Osteocyte (in vitro differentiated cells): ENCODE results near the gene PLEKHJ1. TPM values are rescaled to one million over a fixed set of nuclear protein-coding genes. Genes with fewer than 3 reads are reported as not detected.

ENCODE experiments used
- DNase-seq: peaks from one replicate; pipeline ENCODE4 v3.0.0; 2021; ENCODE audit warnings: mixed read lengths; ENCODE audit not compliant: unreplicated experiment; ENCODE audit errors: extremely low spot score
- H3K27ac Mint-ChIP-seq: one replicate; pipeline ENCODE4 v1.8.0; 2021; ENCODE audit warnings: mild to moderate bottlenecking, mixed read lengths; ENCODE audit not compliant: unreplicated experiment
- H3K27me3 Mint-ChIP-seq: one replicate; pipeline ENCODE4 v1.8.0; 2021; ENCODE audit warnings: mixed read lengths; ENCODE audit not compliant: unreplicated experiment
- H3K36me3 Mint-ChIP-seq: one replicate; pipeline ENCODE4 v1.8.0; 2021; ENCODE audit warnings: mixed read lengths; ENCODE audit not compliant: unreplicated experiment
- H3K4me1 Mint-ChIP-seq: one replicate; pipeline ENCODE4 v1.8.0; 2021; ENCODE audit warnings: mixed read lengths; ENCODE audit not compliant: unreplicated experiment
- H3K4me3 Mint-ChIP-seq: one replicate; pipeline ENCODE4 v1.8.0; 2021; ENCODE audit warnings: mild to moderate bottlenecking, moderate library complexity, mixed read lengths; ENCODE audit not compliant: unreplicated experiment
- H3K9me3 Mint-ChIP-seq: one replicate; pipeline ENCODE4 v1.8.0; 2021; ENCODE audit warnings: mixed read lengths; ENCODE audit not compliant: unreplicated experiment
- total RNA-seq: library from RNA; stranded (reverse); gene quantifications from 2 replicates; pipeline ENCODE4 v1.2.1, GENCODE V29; 2021
- TF ChIP-seq, protein P1 (sequence below): fragments of 200-600 bp; sonication (generic); IDR thresholded peaks from 2 replicates; pipeline ENCODE4 v1.5.0; 2021; ENCODE audit warnings: antibody characterized with exemption, mild to moderate bottlenecking, moderate library complexity

PLEKHJ1 gene
- total RNA-seq, 1 donor from 2014 or later = 40.7 TPM

DNA sequence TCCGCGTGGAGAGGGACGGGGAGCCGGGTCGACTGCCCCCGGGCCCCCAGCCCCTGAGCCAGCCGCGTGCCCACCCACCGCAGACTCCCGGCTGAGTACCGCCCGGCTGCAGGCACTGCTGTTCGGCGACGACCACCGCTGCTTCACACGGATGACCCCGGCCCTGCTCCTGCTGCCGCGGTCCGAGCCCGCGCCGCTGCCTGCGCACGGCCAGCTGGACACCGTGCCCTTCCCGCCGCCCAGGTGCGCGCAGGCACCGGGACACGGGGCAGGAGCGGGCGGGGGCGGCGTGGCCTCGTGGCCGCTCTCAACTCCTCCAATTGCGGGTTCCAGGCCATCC, 14.6 kb upstream of the PLEKHJ1 start:
- Mint-ChIP-seq H3K4me1 (peaks cover 7% of the 10 kb centered on the region), H3K9me3 (no peaks in the 10 kb centered on the region), H3K27ac (no peak overlapping the region), H3K4me3 (no peak overlapping the region), H3K36me3 (peaks cover 2% of the 10 kb centered on the region), H3K27me3 (no peaks in the 10 kb centered on the region)
- TF ChIP-seq, protein P1, sequence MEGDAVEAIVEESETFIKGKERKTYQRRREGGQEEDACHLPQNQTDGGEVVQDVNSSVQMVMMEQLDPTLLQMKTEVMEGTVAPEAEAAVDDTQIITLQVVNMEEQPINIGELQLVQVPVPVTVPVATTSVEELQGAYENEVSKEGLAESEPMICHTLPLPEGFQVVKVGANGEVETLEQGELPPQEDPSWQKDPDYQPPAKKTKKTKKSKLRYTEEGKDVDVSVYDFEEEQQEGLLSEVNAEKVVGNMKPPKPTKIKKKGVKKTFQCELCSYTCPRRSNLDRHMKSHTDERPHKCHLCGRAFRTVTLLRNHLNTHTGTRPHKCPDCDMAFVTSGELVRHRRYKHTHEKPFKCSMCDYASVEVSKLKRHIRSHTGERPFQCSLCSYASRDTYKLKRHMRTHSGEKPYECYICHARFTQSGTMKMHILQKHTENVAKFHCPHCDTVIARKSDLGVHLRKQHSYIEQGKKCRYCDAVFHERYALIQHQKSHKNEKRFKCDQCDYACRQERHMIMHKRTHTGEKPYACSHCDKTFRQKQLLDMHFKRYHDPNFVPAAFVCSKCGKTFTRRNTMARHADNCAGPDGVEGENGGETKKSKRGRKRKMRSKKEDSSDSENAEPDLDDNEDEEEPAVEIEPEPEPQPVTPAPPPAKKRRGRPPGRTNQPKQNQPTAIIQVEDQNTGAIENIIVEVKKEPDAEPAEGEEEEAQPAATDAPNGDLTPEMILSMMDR = no peak
- DNase-seq = no peak

DNA sequence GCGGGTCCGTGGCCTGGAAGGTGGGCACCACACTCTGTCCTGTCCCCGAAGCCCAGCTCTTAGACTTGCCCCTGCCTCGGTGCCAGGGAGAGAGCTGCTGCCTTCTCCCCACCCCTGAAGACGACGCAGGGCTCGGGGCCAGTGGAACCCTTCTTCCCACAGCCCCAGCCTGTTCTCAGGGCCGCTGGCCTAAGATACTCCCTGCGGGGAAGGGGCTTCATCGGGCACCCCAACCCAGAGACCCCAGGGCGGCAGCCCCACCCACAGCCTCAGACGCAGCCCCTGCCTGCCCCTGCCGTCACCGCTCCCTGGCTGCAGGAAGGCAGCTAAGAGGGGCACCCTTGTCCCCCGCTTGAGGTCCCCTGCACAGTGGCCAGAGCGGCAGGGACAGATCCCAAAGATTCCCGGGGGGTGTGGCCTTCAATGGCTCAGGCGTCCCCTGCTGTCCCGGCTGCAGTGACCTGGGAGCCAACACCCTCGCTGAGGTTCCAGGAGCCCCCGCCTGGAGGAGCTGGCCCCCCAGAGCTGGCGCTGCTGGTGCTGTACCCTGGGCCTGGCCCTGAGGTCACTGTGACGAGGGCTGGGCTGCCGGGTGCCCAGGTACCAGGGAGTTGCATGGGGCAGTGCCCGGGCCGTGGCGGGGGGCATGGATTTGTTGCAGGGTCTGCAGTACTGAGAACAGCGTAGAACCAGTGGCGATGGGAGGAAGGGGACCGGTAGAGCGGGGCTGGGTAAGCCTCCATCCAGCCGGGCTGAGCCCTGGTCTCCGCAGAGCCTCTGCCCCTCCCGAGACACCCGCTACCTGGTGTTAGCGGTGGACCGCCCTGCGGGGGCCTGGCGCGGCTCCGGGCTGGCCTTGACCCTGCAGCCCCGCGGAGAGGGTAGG, 14.0 kb upstream of the PLEKHJ1 start:
- Mint-ChIP-seq H3K4me1 (peaks cover 7% of the 10 kb centered on the region), H3K36me3 (peaks cover 5% of the 10 kb centered on the region), H3K27ac (no peak overlapping the region), H3K4me3 (no peak overlapping the region), H3K9me3 (no peaks in the 10 kb centered on the region), H3K27me3 (no peaks in the 10 kb centered on the region)
- DNase-seq = no peak
- TF ChIP-seq, protein P1 = no peak

DNA sequence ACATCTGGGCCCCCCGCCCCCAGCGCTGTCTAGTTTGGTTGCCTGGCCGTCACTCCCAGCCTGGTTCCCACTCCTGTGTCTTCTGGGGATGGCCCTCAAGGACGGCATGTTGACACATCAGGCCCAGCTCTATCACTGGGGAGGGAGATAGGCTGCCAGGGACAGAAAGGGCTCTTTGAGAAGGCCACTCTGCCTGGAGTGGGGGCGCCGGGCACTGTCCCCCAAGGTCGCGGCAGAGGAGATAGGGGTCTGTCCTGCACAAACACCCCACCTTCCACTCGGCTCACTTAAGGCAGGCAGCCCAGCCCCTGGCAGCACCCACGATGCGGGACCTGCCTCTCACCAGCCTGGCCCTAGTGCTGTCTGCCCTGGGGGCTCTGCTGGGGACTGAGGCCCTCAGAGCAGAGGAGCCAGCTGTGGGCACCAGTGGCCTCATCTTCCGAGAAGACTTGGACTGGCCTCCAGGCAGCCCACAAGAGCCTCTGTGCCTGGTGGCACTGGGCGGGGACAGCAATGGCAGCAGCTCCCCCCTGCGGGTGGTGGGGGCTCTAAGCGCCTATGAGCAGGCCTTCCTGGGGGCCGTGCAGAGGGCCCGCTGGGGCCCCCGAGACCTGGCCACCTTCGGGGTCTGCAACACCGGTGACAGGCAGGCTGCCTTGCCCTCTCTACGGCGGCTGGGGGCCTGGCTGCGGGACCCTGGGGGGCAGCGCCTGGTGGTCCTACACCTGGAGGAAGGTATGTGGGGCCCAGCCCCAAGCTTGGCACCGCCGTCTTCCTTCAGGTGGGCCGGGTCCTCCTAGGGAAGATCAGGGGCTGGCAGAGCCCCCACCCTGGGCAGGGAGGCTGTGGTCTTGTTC, 13.1 kb upstream of the PLEKHJ1 start, which contains the start of gene AMH:
AMH (plus strand) TSS at position 314 of the 857 bp plus-strand sequence; CDS start at position 324, 10 bp downstream.
- H3K36me3 Mint-ChIP-seq = peaks cover 10% of the 10 kb centered on the region
- TF ChIP-seq, protein P1 = no peak
- H3K27ac Mint-ChIP-seq = no peak within 1 kb of the TSS
- no peaks in the 10 kb centered on the region for H3K9me3 Mint-ChIP-seq
- DNase-seq = no peak
- no peaks in the 10 kb centered on the region for H3K27me3 Mint-ChIP-seq
- H3K4me3 Mint-ChIP-seq = no peak within 1 kb of the TSS
- peaks cover 7% of the 10 kb centered on the region for H3K4me1 Mint-ChIP-seq

DNA sequence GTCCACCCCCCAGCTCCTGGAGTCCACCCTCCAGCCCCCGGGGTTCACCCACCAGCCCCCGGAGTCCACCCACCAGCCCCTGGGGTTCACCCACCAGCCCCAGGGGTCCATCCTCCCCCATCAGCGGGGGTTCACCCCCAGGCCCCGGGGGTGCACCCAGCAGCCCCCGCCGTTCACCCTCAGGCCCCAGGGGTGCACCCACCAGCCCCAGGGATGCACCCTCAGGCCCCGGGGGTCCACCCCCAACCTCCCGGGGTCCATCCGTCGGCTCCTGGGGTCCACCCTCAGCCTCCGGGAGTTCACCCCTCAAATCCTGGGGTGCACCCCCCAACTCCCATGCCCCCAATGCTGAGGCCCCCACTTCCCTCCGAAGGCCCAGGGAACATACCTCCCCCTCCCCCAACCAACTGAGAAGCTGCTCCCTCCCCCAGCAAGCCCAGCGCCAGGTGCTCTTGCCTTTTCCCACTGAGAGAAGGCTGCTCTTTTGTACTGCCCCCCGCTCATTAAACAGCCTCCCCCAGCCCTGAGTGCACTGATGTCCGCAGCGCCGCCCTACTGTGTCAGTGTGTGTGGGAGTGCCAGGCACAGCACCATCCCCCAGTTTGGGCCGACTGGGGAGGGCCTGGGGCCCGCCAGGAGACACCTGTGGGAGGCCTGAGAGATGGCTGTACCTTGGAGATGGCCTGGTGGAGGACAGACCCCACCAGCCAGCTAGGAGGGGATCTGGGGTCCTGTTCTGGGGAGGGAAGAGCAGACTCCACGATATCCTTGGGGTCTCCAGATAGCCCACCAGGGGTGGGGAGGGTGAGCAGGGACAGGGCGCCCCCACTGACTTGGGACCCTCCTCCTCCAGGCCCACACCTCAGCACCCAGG, 12.2 kb upstream of the PLEKHJ1 start:
- TF ChIP-seq, protein P1 = no peak
- Mint-ChIP-seq H3K4me3 (no peak overlapping the region), H3K27me3 (no peaks in the 10 kb centered on the region), H3K9me3 (no peaks in the 10 kb centered on the region), H3K27ac (no peak overlapping the region), H3K4me1 (peaks cover 4% of the 10 kb centered on the region), H3K36me3 (peaks cover 10% of the 10 kb centered on the region)
- no peak for DNase-seq
